Epidermal melanocyte (primary cell): ENCODE data around the gene DMBX1.

ENCODE experiments used
- DNase-seq: peaks from one replicate; pipeline ENCODE4 v3.0.0; 2011; ENCODE audit warnings: low spot score; ENCODE audit not compliant: insufficient read length

DMBX1 gene

GRCh38 chr1:46489638-46490405, at the start of gene DMBX1:
Gene DMBX1 (plus strand): TSS chr1:46489836. CDS start chr1:46507011, 17,175 bp downstream.
- DNase-seq = no peak

DNA sequence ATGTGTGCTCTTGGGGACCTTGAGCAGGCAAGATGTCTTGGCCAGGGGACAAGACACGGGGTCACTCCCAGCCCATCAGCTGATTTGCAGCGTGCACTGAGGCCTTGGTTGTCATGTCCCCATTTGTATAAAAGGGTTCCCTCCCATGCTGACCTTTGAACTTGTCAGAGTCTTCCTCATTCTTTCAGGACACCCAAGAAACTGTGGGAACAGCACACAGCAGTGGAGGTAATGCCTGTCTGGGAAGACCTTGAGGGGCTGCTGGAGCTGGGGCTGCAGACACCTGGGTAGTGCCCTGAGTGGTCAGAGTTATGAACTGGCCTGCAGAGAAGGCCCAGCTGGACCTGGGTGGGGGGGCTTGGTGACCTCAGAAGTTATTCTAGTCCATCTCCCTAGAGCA, 49.2 kb upstream of the DMBX1 start:
- no peak for DNase-seq

DNA sequence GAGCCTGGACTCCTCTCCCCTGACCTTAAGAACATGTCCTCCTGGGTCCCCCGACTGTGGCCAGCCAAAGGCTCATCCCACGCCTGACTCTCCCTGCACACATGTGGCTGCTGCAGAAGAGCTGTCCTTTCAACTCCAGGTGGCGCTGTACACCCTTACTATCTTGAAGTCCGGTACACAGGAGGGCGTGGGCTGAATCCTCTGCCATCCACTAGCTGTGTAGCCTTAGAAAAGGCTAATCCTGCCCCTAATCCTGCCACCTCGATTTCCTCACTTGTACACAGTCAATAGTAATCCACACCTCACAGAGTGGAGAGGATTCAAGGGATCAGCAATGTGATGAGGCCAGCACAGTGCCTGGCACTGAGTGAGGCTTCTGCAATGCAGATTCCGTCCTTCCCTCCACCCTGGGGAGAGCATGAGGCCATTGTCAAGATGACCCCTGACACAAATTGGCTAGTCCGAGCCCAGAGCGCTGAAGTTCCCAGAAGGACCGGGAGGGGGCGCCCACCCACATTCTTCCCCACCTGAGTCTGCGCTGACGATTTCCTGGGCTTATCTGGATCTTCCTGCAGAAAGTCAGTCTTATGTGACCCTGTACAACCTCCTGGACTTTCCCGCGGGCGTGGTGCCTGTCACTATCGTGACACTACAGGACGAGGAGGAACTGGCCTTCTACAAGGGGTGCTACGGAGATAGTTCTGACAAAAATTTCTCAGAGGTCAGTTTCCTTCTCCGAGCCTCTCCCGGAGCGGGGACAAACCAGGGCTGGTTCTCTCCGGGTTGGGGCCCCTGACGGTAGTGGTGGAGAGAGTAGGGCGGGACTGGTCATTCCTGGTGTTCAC, 47.1 kb upstream of the DMBX1 start:
- DNase-seq = peak; percentile 79

DNA sequence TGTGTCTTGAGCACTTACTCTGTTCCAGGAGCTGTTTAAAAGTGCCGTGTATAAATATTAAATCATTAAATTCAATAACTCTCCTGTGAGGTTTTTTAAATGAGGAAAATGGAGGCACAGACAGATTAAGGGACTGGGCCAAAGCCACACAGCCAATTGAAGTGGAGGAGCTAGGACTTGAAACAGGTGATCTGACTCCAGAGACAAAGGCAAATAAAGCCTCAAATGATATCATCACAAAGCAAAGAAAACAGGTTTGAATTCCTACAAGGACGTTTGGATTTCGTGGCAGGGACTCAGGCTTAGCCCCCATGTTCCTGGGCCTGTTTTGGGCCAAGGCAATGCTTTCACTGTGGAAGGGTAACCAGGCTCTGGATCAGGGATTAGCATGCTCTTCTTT, 45.2 kb upstream of the DMBX1 start:
- no peak for DNase-seq

DNA sequence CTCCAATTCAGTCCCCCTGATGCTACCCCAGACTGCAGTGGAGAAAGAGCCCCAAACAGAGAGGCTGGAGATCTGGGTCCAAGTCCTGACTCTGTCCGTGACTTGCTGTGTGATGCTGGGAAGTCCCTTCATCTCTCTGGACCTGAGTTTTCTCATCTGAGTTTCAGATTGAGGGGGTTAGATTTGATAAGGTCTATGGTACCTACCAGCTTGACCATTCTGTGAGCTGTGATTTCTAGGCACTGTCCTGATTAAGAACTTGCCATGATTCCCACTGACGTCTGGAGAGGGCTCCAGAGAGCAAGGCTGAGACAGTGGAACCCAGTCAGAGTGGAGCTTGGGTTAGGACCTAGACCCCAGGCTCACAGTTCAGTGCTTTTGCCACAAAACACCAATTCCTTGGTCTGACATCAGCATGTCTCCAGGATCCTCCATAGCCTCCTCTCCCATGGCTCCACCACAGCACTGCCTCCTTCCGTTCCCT, 43.8 kb upstream of the DMBX1 start:
- no peak for DNase-seq

DNA sequence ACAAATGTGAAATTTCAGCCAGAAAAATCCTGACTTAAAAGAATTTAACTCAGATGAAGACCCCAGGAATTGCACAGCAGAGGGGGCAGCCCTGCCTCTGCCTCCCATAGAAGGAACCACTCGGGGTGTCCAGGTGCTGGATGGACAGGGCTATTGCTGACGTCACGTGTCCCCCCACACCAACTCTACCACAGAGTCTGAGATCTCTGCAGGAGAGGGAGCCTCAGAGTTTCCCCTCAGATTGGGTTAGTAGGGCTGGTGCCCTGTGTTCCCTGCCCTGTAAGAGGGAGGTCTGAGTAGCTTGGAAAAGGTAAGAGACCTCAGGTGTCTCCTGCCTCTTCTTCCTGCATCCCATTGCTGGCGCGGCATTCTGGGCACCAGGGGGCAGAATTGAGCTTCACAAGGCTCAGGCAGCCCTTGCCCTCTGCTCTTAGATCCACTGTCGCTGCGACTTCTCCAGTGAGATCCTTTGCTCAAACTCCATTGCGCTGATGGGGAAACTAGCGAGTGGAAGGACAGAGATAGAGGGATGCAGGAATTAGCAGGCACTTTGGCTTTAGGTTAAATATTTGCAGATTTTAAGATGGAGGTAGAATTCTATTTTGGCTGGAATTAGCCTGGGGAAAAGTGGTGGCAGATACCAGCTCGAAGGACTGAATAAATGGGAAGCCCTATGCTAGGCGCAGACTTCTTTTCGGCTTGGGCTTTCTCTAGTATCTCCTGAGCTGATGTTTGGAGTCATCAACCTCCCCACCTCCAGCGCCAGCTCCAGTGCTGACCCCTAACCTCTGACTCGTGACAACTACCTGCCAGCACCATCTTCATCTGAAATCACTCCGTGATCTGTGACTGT, 42.8 kb upstream of the DMBX1 start:
- DNase-seq = peak; percentile 59

GRCh38 chr1:46447499-46448108, 42.0 kb upstream of the DMBX1 start:
- DNase-seq = no peak

GRCh38 chr1:46448109-46448911, 41.3 kb upstream of the DMBX1 start:
- no peak for DNase-seq

DNA sequence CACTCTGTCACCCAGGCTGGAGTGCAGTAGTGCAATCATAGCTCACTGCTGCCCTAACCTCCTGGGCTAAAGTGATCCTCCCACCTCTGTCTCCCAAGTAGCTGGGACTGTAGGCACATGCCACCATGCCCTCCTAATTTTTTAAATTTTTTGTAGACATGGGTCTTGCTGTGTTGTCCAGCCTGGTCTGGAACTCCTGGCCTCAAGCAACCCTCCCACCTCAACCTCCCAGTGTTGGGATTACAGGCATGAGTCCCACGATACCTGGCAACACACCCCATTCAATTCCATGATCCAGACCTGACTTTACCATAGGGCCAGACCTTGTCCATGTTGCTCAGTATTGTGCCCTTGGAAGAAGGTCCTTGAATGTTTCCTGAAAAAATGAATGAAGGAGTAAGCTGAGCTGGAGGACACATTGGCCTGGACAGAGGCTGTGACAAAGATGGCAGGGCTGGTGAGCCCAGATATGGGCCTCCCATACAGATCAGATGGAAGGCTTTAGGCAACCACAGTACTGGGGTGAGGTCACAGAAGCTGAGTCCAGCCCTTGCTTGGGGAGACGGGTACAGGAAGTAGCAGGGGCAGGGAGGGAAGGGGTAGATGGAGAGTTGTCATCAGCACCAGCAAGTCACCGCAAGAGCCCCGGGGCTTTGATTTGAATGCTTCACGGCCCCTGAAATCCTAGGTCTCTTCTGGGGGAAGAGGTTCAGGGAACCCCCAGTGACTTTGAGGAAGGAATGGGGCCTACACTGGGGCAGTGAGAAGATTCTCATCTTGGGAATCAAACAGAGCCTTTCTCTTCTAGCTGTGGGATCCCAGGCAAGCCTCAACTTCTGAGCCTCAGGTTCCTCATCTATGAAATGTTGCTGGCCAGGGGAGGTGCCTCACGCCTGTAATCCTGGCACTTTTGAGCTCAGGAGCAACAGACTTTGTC, 40.1 kb upstream of the DMBX1 start:
- no peak for DNase-seq

DNA sequence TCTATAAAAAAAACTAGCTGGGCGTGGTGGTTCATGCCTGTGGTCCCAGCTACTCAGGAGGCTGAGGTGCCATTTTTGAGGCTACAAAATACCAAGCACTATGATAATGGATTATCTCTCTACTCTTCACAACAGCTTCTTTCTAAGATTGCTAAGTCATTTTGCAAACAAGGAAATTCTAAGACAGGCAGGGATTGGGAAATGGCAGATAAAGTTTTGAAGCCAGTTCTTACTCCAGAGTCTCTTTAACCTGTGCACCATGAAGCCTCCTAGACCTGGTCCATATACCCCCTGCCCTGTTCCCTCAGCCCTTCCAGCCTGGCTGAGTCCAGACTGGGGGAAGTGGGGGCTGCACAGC, 39.5 kb upstream of the DMBX1 start:
- no peak for DNase-seq

- no peak for DNase-seq
Measured at GRCh38 chr1:46451948-46452930, 37.4 kb upstream of the DMBX1 start.

DNA sequence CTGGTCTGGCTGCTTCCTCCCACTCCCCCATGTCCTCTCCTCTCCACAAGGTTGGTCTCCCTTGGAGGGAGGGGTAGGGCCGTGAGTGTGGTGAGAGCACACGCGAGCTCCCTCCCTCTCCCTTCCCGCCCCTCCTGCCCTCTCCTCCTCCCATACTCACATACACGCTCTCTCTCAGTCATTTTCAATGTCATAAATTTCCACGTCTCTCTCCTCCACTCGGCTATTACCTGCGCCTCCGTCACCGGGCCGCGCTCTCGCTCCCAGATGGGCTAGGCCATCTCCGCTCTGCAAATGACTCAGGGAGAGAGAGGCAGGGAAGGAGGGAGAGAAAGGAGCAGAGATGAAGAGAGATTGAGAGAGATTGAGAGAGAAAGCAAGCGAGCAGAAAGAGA, 36.7 kb upstream of the DMBX1 start:
- DNase-seq = no peak

DNA sequence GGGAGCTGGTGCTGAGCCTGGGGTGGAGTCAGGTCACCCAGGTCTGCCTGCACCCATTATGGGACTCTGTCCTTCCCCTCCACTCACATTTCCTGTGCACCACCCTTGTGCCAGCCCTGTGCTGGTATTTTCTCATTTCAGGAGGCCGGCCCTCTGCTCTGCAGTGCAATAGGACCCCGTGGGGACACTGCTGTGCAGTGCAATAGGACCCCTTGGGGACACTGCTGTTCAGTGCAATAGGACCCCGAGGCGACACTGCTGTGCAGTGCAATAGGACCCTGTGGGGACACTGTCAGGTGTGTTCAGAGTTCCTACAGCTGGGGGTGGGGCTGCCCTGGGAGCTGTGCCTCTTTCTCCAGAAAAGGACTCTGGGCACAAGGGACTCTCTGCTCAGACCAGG, 36.2 kb upstream of the DMBX1 start:
- DNase-seq = no peak

DNA sequence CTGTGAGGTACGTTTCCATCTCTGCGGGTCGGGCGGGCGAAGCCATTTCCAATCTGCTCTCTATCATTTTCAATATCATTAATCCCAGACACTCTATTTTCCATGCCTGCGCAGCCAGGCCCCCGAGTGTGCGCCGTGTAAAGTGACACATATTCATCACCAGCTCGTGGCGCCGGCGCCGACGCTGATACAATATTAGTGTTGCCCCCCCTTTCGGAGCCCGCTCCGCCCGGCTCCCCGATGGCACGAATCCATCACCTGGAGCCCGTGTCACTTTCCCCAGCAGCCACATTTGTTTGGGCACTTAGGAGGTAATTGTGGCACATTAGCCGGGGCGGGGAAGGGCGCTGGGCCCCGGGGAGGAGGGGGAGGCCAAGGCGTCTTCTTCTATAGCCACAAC, 33.7 kb upstream of the DMBX1 start:
- no peak for DNase-seq

DNA sequence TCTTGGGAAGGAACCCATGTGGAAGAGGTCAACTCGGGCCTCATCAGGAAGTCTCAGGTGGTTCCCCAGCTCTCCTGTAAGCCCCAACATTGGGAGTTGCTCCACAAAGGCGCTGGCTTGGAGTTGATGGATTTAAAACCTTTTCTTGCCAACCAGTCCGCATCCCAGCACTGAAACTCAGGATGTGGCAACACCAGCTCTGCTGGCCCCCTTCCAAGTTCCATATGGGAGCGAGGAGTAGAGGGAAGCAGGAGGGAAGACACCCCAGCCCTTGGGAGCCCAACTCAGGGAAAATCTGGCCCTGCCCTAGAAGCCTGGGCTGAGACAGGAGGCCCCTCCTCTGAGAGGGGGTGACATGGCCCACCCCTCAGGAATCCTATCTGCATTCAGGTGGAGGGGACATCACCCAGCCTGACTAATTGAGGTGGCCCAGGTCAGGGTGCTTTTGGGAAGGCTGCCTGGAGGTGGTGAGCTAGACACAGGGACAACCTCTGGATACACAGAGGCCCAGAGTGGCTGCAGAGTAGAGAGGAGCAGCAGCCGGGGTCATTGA, 33.1 kb upstream of the DMBX1 start:
- no peak for DNase-seq

DNA sequence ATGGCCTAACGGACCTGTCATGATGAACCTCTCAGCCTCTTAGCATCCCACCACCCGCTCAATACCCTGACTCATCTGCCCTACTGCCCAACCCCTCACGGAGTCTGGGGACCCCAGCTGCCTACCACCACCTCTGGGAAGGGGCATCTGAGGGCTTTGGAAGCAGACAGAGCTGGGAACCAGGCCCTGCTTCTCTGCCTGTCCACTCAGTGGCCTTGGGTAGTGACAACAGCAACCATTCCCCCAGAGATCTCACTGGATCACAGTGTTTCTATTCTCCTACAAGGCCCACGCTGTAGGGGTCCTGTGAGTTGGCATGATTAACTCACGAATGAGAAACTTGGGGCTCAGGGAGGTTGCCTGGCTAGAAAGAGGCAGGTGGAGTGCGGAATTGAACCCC, 32.5 kb upstream of the DMBX1 start:
- DNase-seq = no peak

DNA sequence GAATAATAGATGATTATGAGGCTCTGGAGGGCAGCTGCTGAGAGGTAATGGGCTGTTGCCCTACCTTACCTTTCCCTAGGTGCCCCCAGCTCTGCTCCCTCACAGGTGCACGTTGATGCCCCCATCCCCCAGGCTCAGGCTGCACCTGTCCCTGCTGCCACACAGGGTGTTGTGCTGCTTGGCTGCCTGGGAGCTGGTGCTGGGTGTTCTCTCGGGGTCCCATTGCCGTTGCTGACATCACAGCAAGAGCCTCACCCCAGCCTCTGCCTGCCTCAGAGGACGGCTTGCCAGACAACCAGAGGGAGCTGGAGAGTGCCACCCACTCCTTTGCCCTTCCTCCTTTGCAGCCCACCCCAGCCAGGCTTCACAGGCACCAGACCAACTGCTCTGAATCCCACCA, 31.4 kb upstream of the DMBX1 start:
- no peak for DNase-seq

- DNase-seq = no peak
Measured at GRCh38 chr1:46458846-46459245, 30.8 kb upstream of the DMBX1 start.
